ENCODE results near the gene BCL2. TPM values are rescaled to one million over a fixed set of nuclear protein-coding genes. Genes with fewer than 3 reads are reported as not detected.

The BCL2 gene
- total RNA-seq, 1 donor from 2014 or later = 17.3 TPM

DNA sequence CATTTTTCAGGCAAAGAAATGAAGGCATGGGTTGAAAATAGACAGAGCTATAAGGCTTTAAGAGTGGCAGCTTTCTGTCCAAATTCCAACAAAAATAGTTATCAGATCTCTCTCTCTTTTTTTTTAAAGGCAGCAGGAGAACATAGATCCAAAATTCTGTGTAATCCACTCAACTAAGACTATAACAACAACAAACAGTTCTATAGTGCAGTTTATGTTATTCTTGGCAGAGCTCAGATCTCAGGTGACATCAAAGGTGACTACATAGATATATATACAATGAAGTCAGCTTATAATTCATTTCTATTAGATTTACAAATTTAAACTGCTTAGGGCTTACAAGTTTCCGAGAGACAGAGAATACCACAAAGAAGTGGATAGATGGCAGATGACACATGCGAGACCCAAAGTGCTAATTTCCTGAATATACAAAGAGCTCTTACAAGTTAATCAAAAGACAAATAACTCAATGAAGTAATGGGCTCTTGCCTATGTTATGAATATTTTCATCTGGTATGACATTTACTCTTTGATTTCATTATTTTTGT is 223.2 kb downstream of the BCL2 start:
- ATAC-seq (no peak), DNase-seq (no peak)
- intact Hi-C loops (cut with DNase I) = no loop called here
- Histone ChIP-seq H3K4me3 (no peak overlapping the region), H3K9me3 (no peaks in the 10 kb centered on the region), H3K4me1 (peaks cover 5% of the 10 kb centered on the region), H3K27me3 (no peaks in the 10 kb centered on the region), H3K27ac (no peak overlapping the region), H3K36me3 (no peaks in the 10 kb centered on the region)
- TF ChIP-seq, protein P1, sequence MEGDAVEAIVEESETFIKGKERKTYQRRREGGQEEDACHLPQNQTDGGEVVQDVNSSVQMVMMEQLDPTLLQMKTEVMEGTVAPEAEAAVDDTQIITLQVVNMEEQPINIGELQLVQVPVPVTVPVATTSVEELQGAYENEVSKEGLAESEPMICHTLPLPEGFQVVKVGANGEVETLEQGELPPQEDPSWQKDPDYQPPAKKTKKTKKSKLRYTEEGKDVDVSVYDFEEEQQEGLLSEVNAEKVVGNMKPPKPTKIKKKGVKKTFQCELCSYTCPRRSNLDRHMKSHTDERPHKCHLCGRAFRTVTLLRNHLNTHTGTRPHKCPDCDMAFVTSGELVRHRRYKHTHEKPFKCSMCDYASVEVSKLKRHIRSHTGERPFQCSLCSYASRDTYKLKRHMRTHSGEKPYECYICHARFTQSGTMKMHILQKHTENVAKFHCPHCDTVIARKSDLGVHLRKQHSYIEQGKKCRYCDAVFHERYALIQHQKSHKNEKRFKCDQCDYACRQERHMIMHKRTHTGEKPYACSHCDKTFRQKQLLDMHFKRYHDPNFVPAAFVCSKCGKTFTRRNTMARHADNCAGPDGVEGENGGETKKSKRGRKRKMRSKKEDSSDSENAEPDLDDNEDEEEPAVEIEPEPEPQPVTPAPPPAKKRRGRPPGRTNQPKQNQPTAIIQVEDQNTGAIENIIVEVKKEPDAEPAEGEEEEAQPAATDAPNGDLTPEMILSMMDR (IDR thresholded peaks at IDR 0.05) = no peak

DNA sequence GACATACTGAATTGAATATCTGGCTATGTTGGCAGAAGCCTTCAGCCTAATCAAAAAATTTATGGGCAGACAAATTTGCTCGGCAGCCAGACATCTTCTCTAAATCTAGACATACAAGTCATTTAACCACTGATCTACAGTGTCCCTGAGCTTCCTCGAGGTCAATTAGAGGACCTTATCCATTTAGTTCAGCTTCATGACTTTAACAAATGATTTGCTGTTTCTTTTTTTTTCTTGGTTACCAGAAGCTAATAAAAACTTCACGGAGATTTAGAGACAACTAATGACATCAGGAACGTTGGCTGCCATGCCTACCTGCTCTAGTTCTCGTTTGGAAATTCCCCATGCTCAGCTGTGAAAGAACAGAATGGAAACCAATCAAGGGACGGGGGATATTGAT is 223.8 kb downstream of the BCL2 start:
- peaks cover 5% of the 10 kb centered on the region for H3K4me1 ChIP-seq
- DNase-seq (no peak), ATAC-seq (no peak)
- no peak overlapping the region for H3K4me3 ChIP-seq
- intact Hi-C loops (cut with DNase I) = no loop called here
- H3K9me3 ChIP-seq = no peaks in the 10 kb centered on the region
- H3K27me3 ChIP-seq = no peaks in the 10 kb centered on the region
- no peak overlapping the region for H3K27ac ChIP-seq
- TF ChIP-seq, protein P1 (IDR thresholded peaks at IDR 0.05) = no peak
- H3K36me3 ChIP-seq = no peaks in the 10 kb centered on the region

DNA sequence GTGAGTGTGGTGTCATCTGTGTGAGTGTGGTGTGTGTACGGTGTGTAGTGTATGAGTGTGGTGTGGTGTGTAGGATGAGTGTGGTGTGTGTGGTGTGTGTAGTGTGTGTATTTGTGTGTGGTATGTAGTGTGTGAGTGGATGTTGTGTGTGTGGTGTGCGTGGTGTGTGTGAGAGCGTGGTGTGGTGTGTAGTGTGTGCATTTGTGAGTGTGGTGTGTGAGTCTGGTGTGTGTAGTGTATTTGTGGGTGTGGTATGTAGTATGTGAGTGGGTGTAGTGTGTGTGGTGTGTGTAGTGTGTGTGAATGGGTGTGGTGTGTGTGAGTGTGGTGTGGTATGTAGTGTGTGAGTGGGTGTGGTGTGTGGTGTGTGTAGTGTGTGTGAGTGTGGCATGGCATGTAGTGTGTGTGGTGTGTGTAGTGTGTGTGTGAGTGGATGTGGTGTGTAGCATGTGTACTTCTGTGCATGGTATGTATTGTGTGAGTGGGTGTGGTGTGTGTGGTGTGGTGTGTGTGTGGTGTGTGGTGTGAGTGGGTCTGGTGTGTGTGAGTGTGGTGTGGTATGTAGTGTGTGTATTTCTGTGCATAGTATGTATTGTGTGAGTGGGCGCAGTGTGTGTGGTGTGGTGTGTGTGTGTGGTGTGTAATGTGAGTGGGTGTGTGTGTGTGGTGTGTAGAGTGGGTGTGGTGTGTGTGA is 227.8 kb downstream of the BCL2 start:
- intact Hi-C loops (cut with DNase I) = no loop called here

DNA sequence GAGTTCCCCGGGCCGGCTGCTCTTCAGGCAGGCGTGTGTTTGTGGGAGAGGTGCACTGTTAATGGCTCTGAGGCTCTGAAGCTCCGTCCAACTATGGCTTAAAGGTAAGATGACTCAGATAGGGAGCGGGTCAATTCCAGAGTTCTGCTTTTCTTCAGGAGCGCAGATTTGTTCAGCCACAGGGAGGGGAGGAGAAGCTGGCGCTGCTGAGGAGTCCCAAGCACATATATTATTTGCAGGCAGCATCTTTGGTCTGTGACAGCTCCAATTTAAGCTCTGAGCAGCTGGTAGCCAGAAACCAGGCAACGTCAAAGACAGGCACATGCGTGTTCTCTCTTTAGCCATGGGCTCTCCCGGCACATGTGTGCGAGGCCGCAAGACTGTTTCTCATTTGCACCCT is 229.2 kb downstream of the BCL2 start:
- Histone ChIP-seq H3K9me3 (no peaks in the 10 kb centered on the region), H3K27ac (no peak overlapping the region), H3K4me1 (no peaks in the 10 kb centered on the region), H3K27me3 (no peaks in the 10 kb centered on the region), H3K36me3 (no peaks in the 10 kb centered on the region), H3K4me3 (no peak overlapping the region)
- TF ChIP-seq, protein P1 (IDR thresholded peaks at IDR 0.05) = no peak
- DNase-seq (no peak), ATAC-seq (no peak)
- intact Hi-C loops (cut with DNase I) = no loop called here

More for the DNA sequence above, 227.8 kb downstream of the BCL2 start:
- H3K27ac ChIP-seq = no peak overlapping the region
- no peak for DNase-seq
- TF ChIP-seq, protein P1 (IDR thresholded peaks at IDR 0.05) = no peak
- H3K36me3 ChIP-seq = no peaks in the 10 kb centered on the region
- no peaks in the 10 kb centered on the region for H3K9me3 ChIP-seq
- no peak overlapping the region for H3K4me3 ChIP-seq
- no peaks in the 10 kb centered on the region for H3K27me3 ChIP-seq
- ATAC-seq = peak; percentile 54
- no peaks in the 10 kb centered on the region for H3K4me1 ChIP-seq

DNA sequence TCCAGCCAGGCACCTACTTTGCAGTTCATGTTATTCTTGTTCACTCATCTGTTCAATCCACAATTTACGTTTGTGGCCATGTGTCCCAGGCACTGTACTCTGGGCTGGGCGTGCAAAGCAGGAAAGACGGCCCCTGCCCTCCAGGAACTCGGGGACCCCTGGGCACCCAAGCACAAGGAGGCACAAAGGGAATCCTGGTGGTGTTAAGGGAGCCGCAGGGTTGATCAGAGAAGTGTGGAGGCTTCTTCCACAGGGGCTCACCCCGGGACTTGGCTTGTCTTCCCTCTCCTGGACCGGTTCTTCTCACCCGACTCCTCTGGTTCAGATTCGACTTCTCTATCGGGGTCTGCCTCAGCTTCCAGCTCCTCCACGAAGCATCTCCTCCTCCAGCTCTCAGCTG is 230.5 kb downstream of the BCL2 start:
- H3K36me3 ChIP-seq = no peaks in the 10 kb centered on the region
- DNase-seq (no peak), ATAC-seq (no peak)
- no peaks in the 10 kb centered on the region for H3K4me1 ChIP-seq
- no peak overlapping the region for H3K27ac ChIP-seq
- TF ChIP-seq, protein P1 (IDR thresholded peaks at IDR 0.05) = no peak
- intact Hi-C loops (cut with DNase I) = no loop called here
- H3K4me3 ChIP-seq = no peak overlapping the region
- H3K27me3 ChIP-seq = no peaks in the 10 kb centered on the region
- H3K9me3 ChIP-seq = no peaks in the 10 kb centered on the region
